CD1c-positive myeloid dendritic cell (primary cell): ENCODE data around the gene EIF1.

ENCODE experiments used
- DNase-seq: peaks from one replicate; pipeline ENCODE4 v3.0.0-alpha.2; 2016; ENCODE audit errors: extremely low spot score

Gene EIF1

GRCh38 chr17:41735744-41736143 is 47.1 kb downstream of the EIF1 start:
- no peak for DNase-seq

GRCh38 chr17:41736983-41737679 is 48.4 kb downstream of the EIF1 start:
- DNase-seq = no peak

GRCh38 chr17:41737680-41738023 is 49.0 kb downstream of the EIF1 start:
- DNase-seq = no peak

- DNase-seq = peak; percentile 85
These were observed 49.6 kb downstream of the EIF1 start for GRCh38 chr17:41738077-41738800.

GRCh38 chr17:41738801-41739112 is 50.1 kb downstream of the EIF1 start:
- no peak for DNase-seq

- no peak for DNase-seq
These were observed 51.1 kb downstream of the EIF1 start for GRCh38 chr17:41739661-41740352.

- DNase-seq = no peak
These were observed 51.8 kb downstream of the EIF1 start for GRCh38 chr17:41740506-41740905.

- DNase-seq = no peak
These were observed 53.0 kb downstream of the EIF1 start for GRCh38 chr17:41741709-41742108.
